Adrenal gland (tissue), 5 donors: ENCODE data around the gene GGPS1.

Source experiments
- CTCF ChIP-seq, 6 experiments: fragments of 450-650 bp in 4 of 6; fragments of 200-600 bp in 2 of 6; sonication (generic) in 1 of 6; IDR thresholded peaks; 1 replicate in 5 of 6; 2 replicates in 1 of 6; pipeline versions ENCODE4 v1.5.1 to v1.8.0; 2016 to 2021; ENCODE audit warnings: antibody characterized with exemption in 6 of 6, mild to moderate bottlenecking in 2 of 6, moderate library complexity in 1 of 6
- POLR2A ChIP-seq, 2 donors: fragments of 450-650 bp; IDR thresholded peaks; one replicate each; pipeline ENCODE4 v1.6.1; 2017; ENCODE audit warnings: antibody characterized with exemption in 2 of 2, mild to moderate bottlenecking in 2 of 2, moderate library complexity in 1 of 2
- donor health status: DM: no; HTN: no; CAD: no.

DNA sequence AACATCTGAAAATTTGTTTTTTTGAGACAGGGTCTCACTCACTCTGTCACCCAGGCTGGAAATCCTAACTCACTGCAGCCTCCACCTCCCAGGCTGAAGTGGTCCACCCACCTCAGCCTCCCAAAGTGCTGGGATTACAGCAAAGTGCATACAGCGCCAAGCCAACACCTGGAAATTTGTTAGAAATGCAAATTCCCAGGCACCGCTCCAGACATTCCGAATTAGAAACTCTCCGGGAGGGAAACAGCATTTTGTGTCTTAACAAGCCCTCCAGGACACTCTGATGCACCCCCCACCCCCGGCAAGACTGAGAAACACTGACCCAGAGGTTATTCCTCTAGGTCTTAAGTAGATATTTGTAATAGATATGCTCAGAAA, 49.5 kb upstream of the GGPS1 start:
- TF ChIP-seq CTCF (IDR thresholded peaks at IDR 0.05): no peak
- no peak for TF ChIP-seq POLR2A (IDR thresholded peaks at IDR 0.05)
